Activated effector memory CD4-positive, alpha-beta T cell treated with Interleukin-2 at 50 U/mL for 16 hours (primary cell): ENCODE results near the gene SNAI3.
A peak's percentile ranks its signal among the peaks of the same experiment; 100 is the strongest.
"Not testable (repeated sequence)": the region's sequence is repeated elsewhere in the genome, so short reads cannot be mapped to it uniquely, and the experiment has no call there.

Experiments used
- DNase-seq: peaks from one replicate; pipeline ENCODE4 v3.0.0-alpha.2; 2020

Gene SNAI3

GRCh38 chr16:88690341-88691128 is 4.2 kb upstream of the SNAI3 start:
- no peak for DNase-seq

- DNase-seq, result no peak
Measured at GRCh38 chr16:88688013-88688778, 1.9 kb upstream of the SNAI3 start.

GRCh38 chr16:88687676-88688012 is 1.3 kb upstream of the SNAI3 start:
- DNase-seq, result no peak

GRCh38 chr16:88687254-88687576 is 908 bp upstream of the SNAI3 start:
- DNase-seq, result no peak

GRCh38 chr16:88686062-88686438 is 257 bp downstream of the SNAI3 start:
- peak; percentile 40 for DNase-seq

- DNase-seq, result peak; percentile 55
Measured at GRCh38 chr16:88685156-88686061, 898 bp downstream of the SNAI3 start.

GRCh38 chr16:88684569-88685155 is 1.6 kb downstream of the SNAI3 start:
- DNase-seq, result no peak

GRCh38 chr16:88681709-88682451 is 4.4 kb downstream of the SNAI3 start:
- peak; percentile 38 for DNase-seq

GRCh38 chr16:88681084-88681680 is 5.1 kb downstream of the SNAI3 start:
- DNase-seq, result peak; percentile 33

- no peak for DNase-seq
Measured at GRCh38 chr16:88680554-88681083, 5.7 kb downstream of the SNAI3 start.

- no peak for DNase-seq
Measured at GRCh38 chr16:88678224-88678979, 7.9 kb downstream of the SNAI3 start.

- no peak for DNase-seq
Measured at GRCh38 chr16:88677721-88678120, 8.6 kb downstream of the SNAI3 start.

- DNase-seq, result no peak
Measured at GRCh38 chr16:88676502-88677242, 9.6 kb downstream of the SNAI3 start.

GRCh38 chr16:88673716-88674379 is 12.5 kb downstream of the SNAI3 start:
- DNase-seq, result no peak

- DNase-seq, result no peak
Measured at GRCh38 chr16:88672776-88673175, 13.5 kb downstream of the SNAI3 start.

- no peak for DNase-seq
Measured at GRCh38 chr16:88671806-88672205, 14.5 kb downstream of the SNAI3 start.

GRCh38 chr16:88669980-88670379 is 16.3 kb downstream of the SNAI3 start:
- no peak for DNase-seq

- not testable (repeated sequence) for DNase-seq
Measured at GRCh38 chr16:88669493-88669892, 16.8 kb downstream of the SNAI3 start.

- DNase-seq, result no peak
Measured at GRCh38 chr16:88667461-88667860, 18.8 kb downstream of the SNAI3 start.

GRCh38 chr16:88665570-88665969 is 20.7 kb downstream of the SNAI3 start:
- no peak for DNase-seq
